AG20443 (cell line): Measurements from ENCODE around the gene FAAH2.
"Not testable (repeated sequence)": the region's sequence is repeated elsewhere in the genome, so short reads cannot be mapped to it uniquely, and the experiment has no call there.

Experiments
- DNase-seq: peaks from one replicate; pipeline ENCODE4 v3.0.0; 2012; ENCODE audit warnings: low spot score, mixed read lengths

The FAAH2 gene

GRCh38 chrX:57380026-57380796, 93.7 kb downstream of the FAAH2 start:
- no peak for DNase-seq

- not testable (repeated sequence) for DNase-seq
Measured at GRCh38 chrX:57394162-57394561, 107.7 kb downstream of the FAAH2 start.

- not testable (repeated sequence) for DNase-seq
Measured at GRCh38 chrX:57403191-57403590, 116.7 kb downstream of the FAAH2 start.

GRCh38 chrX:57406149-57406548, 119.6 kb downstream of the FAAH2 start:
- DNase-seq, result no peak

GRCh38 chrX:57417827-57418226, 131.3 kb downstream of the FAAH2 start:
- no peak for DNase-seq

- no peak for DNase-seq
Measured at GRCh38 chrX:57422289-57422688, 135.8 kb downstream of the FAAH2 start.

GRCh38 chrX:57422790-57423189, 136.3 kb downstream of the FAAH2 start:
- no peak for DNase-seq

- no peak for DNase-seq
Measured at GRCh38 chrX:57445076-57445475, 158.6 kb downstream of the FAAH2 start.

GRCh38 chrX:57445832-57446231, 159.3 kb downstream of the FAAH2 start:
- DNase-seq, result no peak

GRCh38 chrX:57447856-57448255, 161.3 kb downstream of the FAAH2 start:
- no peak for DNase-seq

GRCh38 chrX:57451426-57452020, 165.0 kb downstream of the FAAH2 start:
- DNase-seq, result no peak

GRCh38 chrX:57453901-57454300, 167.4 kb downstream of the FAAH2 start:
- peak; percentile 17 for DNase-seq

- no peak for DNase-seq
Measured at GRCh38 chrX:57481514-57481913, 195.0 kb downstream of the FAAH2 start.

GRCh38 chrX:57516491-57516890, 230.0 kb downstream of the FAAH2 start:
- DNase-seq, result no peak

- no peak for DNase-seq
Measured at GRCh38 chrX:57519578-57520118, 233.1 kb downstream of the FAAH2 start.

- DNase-seq, result no peak
Measured at GRCh38 chrX:57528670-57529255, 242.3 kb downstream of the FAAH2 start.
